OCI-LY1 (cell line): ENCODE results near the gene TRAPPC12.

Experiments used
- EZH2 ChIP-seq: fragments of 200-600 bp; sonication (generic), shearing (Covaris generic); IDR thresholded peaks from 2 replicates; pipeline ENCODE4 v1.8.0; 2017; ENCODE audit warnings: borderline replicate concordance, mixed run types, mild to moderate bottlenecking, antibody characterized with exemption, low read length, moderate library complexity, mixed read lengths
- TF ChIP-seq, protein P1 (sequence below): fragments of 200-600 bp; sonication (generic), shearing (Covaris generic); IDR thresholded peaks from 2 replicates; pipeline ENCODE4 v1.5.1; 2017; ENCODE audit warnings: mild to moderate bottlenecking, antibody characterized with exemption, low read length, moderate library complexity, mixed read lengths

- TF ChIP-seq, protein P1, sequence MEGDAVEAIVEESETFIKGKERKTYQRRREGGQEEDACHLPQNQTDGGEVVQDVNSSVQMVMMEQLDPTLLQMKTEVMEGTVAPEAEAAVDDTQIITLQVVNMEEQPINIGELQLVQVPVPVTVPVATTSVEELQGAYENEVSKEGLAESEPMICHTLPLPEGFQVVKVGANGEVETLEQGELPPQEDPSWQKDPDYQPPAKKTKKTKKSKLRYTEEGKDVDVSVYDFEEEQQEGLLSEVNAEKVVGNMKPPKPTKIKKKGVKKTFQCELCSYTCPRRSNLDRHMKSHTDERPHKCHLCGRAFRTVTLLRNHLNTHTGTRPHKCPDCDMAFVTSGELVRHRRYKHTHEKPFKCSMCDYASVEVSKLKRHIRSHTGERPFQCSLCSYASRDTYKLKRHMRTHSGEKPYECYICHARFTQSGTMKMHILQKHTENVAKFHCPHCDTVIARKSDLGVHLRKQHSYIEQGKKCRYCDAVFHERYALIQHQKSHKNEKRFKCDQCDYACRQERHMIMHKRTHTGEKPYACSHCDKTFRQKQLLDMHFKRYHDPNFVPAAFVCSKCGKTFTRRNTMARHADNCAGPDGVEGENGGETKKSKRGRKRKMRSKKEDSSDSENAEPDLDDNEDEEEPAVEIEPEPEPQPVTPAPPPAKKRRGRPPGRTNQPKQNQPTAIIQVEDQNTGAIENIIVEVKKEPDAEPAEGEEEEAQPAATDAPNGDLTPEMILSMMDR, result no peak
- no peak for TF ChIP-seq EZH2
These were observed 62.0 kb downstream of the TRAPPC12 start for GRCh38 chr2:3441465-3441864.
